ENCODE results near the gene PSEN2. TPM values are rescaled to one million over a fixed set of nuclear protein-coding genes. Genes with fewer than 3 reads are reported as not detected.

PSEN2 gene
- total and polyA plus RNA-seq, 2 of the 8 experiments (the other 6 are each of a cell fraction or from before 2014, with no cell fraction given) = 22.9 to 29.0 TPM

- H2BK15ac ChIP-seq (ENCODE audit: low read length) = peak overlapping the region; percentile 72; the same call in 1 of the 2 replicates
- no peak overlapping the region for H3K56ac ChIP-seq (replicated peaks; ENCODE audit: insufficient read length, low read depth, low read length)
- TF ChIP-seq SIX5 (IDR thresholded peaks at IDR 0.05; ENCODE audit: low read depth, low read length) (no peak), RFX5 (IDR thresholded peaks at IDR 0.05; ENCODE audit: borderline replicate concordance, low read depth, low read length) (no peak)
- peaks cover 0 to 8% (median 3%) of the 10 kb centered on the region in 4 experiments; a peak in 4 of 8 replicates for H3K36me3 ChIP-seq (ENCODE audit: control insufficient read depth in 2 of 4, insufficient read depth in 4 of 4, low read length in 3 of 4)
- no peak overlapping the region for H3K4me2 ChIP-seq (ENCODE audit: insufficient read depth in 1 of 2, low read depth in 2 of 2, low read length in 2 of 2)
- WGBS, 2 experiments (ENCODE audit: extremely low coverage in 1 of 2, insufficient coverage in 1 of 2, insufficient read length in 1 of 2, insufficient replicate concordance in 2 of 2, low coverage in 1 of 2, low lambda C conversion rate in 2 of 2, missing lambda C conversion rate in 1 of 2) = 87% methylated on average over 12 of the region's 12 CpGs; no CpG with 5 or more reads in 1 of the 2 experiments
- no peak overlapping the region for H3K4me3 ChIP-seq (ENCODE audit: extremely low read depth in 1 of 4, insufficient read depth in 2 of 4, low read depth in 3 of 4, low read length in 4 of 4)
- H3K27ac ChIP-seq (ENCODE audit: low read depth, low read length) = no peak overlapping the region
- FAIRE-seq = no peak
- H3K9me3 ChIP-seq (ENCODE audit: insufficient read depth in 2 of 2, low read depth in 1 of 2, low read length in 1 of 2) = no peaks in the 10 kb centered on the region
- no peak for DNase-seq (ENCODE audit: low read depth in 1 of 2, low spot score in 2 of 2)
- 0 out of 2 replicates have a peak overlapping the region, but pooled peaks have one; percentile 39 for H2AK5ac ChIP-seq (ENCODE audit: low read depth, low read length)
- H4K91ac ChIP-seq (replicated peaks; ENCODE audit: insufficient read length, low read length) = no peak overlapping the region
- H4K8ac ChIP-seq (ENCODE audit: extremely low read depth, insufficient read depth, low read length) = no peak overlapping the region; the same call in 1 of the 2 replicates
- H3K18ac ChIP-seq (ENCODE audit: extremely low read depth, low read length) = no peak overlapping the region
- POLR2A ChIA-PET (ENCODE audit: partially characterized antibody) = interaction anchor here (0.9 to 1.3 kb wide), 3 partner anchors 9 to 221 kb away, joined by 3 to 4 read pairs (median 3); no protein-coding TSS in a partner anchor
- H3K4me1 ChIP-seq (replicated peaks in 1 of 4; ENCODE audit: control insufficient read depth in 3 of 4, insufficient read depth in 4 of 4, low read length in 3 of 4) = peaks cover 4 to 12% (median 10%) of the 10 kb centered on the region in 4 experiments
- peaks cover 10% of the 10 kb centered on the region; the same call in 1 of the 2 replicates for H3K23me2 ChIP-seq (ENCODE audit: low read depth, low read length)
- no peaks in the 10 kb centered on the region for H3K79me2 ChIP-seq (ENCODE audit: control insufficient read depth in 1 of 2, insufficient read depth in 2 of 2, low read length in 2 of 2)
- peaks cover 0 to 12% (median 5%) of the 10 kb centered on the region in 4 experiments; a peak in 4 of 7 replicates for H3K27me3 ChIP-seq (replicated peaks in 1 of 4; ENCODE audit: control insufficient read depth in 3 of 4, extremely low read depth in 1 of 4, insufficient read depth in 3 of 4, low read length in 3 of 4)
- CTCF ChIA-PET (ENCODE audit: partially characterized antibody) = interaction anchor here (0.6 to 2.0 kb wide), 3 partner anchors 16 to 241 kb away, joined by 3 to 8 read pairs (median 4); no protein-coding TSS in a partner anchor
- H4K20me1 ChIP-seq (replicated peaks in 1 of 2; ENCODE audit: control insufficient read depth in 1 of 2, insufficient read depth in 2 of 2, low read length in 2 of 2) = no peaks in the 10 kb centered on the region
- no peak overlapping the region for H3K9ac ChIP-seq (replicated peaks in 1 of 4; ENCODE audit: extremely low read depth in 1 of 4, low read depth in 3 of 4, low read length in 3 of 4)
- no peak overlapping the region for H2AFZ ChIP-seq (ENCODE audit: low read length)
- no peak overlapping the region for H2BK120ac ChIP-seq (replicated peaks; ENCODE audit: low read depth, low read length)
- no peak overlapping the region for H2BK20ac ChIP-seq (ENCODE audit: low read length)
- H3K14ac ChIP-seq (ENCODE audit: insufficient read length) = no peak overlapping the region
- no peak overlapping the region for H3K4ac ChIP-seq (replicated peaks; ENCODE audit: insufficient read length, low read depth, low read length)
- H3K23ac ChIP-seq (ENCODE audit: insufficient read length) = no peak overlapping the region
- H2BK5ac ChIP-seq (ENCODE audit: low read depth, low read length) = no peak overlapping the region
- peaks cover 2% of the 10 kb centered on the region for H3K79me1 ChIP-seq (ENCODE audit: low read depth, low read length)
- H4K5ac ChIP-seq (ENCODE audit: insufficient read length, low read depth, low read length) = no peak overlapping the region
- peak overlapping the region; percentile 27; the same call in 1 of the 2 replicates for H2BK12ac ChIP-seq (ENCODE audit: low read depth, low read length)
Measured at GRCh38 chr1:226874579-226875425, 4.4 kb downstream of the PSEN2 start.
